ENCODE measurements around the gene ZDHHC14. TPM values are rescaled to one million over a fixed set of nuclear protein-coding genes. Genes with fewer than 3 reads are reported as not detected.
A peak's percentile ranks its signal among the peaks of the same experiment; 100 is the strongest.

The ZDHHC14 gene
- total and polyA plus RNA-seq, 2 experiments from 2014 or later = 7.5 to 10.1 TPM

DNA sequence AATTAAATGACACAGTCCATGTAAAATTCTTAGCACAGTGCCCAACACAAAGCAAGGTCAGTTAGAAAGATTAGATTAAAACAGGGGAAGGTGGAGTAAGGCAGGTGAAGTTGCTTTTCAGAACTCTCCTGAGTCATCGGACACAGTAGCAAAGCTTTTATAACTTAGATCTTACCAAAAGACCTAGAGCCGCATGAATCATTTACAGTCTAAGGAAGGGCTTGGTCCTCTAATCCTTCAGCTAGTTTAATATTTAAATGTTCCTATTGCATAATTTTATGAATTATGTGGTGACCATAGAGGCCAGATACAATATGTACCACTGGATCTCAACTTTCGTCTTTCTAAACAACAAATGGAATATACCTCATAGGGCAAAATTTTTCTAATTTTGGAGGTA lies 240.0 kb downstream of the ZDHHC14 start:
- Histone ChIP-seq H3K9me3 (ENCODE audit: low read depth) (no peaks in the 10 kb centered on the region), H3K4me3 (no peak overlapping the region), H3K4me1 (ENCODE audit: low read depth) (no peaks in the 10 kb centered on the region), H3K36me3 (no peaks in the 10 kb centered on the region), H3K27ac (no peak overlapping the region), H3K27me3 (no peaks in the 10 kb centered on the region)
- TF ChIP-seq, protein P1, sequence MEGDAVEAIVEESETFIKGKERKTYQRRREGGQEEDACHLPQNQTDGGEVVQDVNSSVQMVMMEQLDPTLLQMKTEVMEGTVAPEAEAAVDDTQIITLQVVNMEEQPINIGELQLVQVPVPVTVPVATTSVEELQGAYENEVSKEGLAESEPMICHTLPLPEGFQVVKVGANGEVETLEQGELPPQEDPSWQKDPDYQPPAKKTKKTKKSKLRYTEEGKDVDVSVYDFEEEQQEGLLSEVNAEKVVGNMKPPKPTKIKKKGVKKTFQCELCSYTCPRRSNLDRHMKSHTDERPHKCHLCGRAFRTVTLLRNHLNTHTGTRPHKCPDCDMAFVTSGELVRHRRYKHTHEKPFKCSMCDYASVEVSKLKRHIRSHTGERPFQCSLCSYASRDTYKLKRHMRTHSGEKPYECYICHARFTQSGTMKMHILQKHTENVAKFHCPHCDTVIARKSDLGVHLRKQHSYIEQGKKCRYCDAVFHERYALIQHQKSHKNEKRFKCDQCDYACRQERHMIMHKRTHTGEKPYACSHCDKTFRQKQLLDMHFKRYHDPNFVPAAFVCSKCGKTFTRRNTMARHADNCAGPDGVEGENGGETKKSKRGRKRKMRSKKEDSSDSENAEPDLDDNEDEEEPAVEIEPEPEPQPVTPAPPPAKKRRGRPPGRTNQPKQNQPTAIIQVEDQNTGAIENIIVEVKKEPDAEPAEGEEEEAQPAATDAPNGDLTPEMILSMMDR (IDR thresholded peaks at IDR 0.05; ENCODE audit: low read depth, low read length) = no peak
- no peak for DNase-seq (ENCODE audit: low read depth in 1 of 2, low spot score in 1 of 2)

- H3K4me3 ChIP-seq = no peak overlapping the region
- no peak overlapping the region for H3K27ac ChIP-seq
- no peaks in the 10 kb centered on the region for H3K36me3 ChIP-seq
- TF ChIP-seq, protein P1 (IDR thresholded peaks at IDR 0.05; ENCODE audit: low read depth, low read length) = no peak
- H3K27me3 ChIP-seq = no peaks in the 10 kb centered on the region
- H3K9me3 ChIP-seq (ENCODE audit: low read depth) = no peaks in the 10 kb centered on the region
- H3K4me1 ChIP-seq (ENCODE audit: low read depth) = no peaks in the 10 kb centered on the region
- DNase-seq (ENCODE audit: low read depth in 1 of 2, low spot score in 1 of 2) = no peak
Measured at GRCh38 chr6:157621406-157621805, 240.4 kb downstream of the ZDHHC14 start.

DNA sequence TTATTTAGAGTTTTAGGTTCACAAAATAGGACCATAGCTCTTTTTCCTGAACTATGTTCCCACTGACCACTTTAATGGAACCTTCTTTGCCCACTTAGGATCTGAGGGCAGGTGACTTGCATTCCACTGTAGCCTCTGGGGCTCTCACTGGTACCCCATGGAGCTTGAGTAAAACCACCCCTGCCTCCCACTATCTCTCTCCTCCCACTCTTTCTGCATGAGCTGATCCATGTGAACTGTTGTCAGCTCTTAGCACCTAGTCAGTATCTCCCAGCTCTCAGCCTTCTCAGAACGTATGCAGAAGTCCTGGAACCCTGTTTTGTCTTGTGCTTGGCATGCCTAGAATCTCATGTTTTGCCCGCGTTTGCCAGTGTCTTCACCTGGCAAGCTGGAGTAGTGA lies 241.4 kb downstream of the ZDHHC14 start:
- TF ChIP-seq, protein P1 (IDR thresholded peaks at IDR 0.05; ENCODE audit: low read depth, low read length) = no peak
- no peaks in the 10 kb centered on the region for H3K4me1 ChIP-seq (ENCODE audit: low read depth)
- no peaks in the 10 kb centered on the region for H3K9me3 ChIP-seq (ENCODE audit: low read depth)
- H3K27ac ChIP-seq = no peak overlapping the region
- H3K36me3 ChIP-seq = no peaks in the 10 kb centered on the region
- no peak for DNase-seq (ENCODE audit: low read depth in 1 of 2, low spot score in 1 of 2)
- no peaks in the 10 kb centered on the region for H3K27me3 ChIP-seq
- H3K4me3 ChIP-seq = no peak overlapping the region

DNA sequence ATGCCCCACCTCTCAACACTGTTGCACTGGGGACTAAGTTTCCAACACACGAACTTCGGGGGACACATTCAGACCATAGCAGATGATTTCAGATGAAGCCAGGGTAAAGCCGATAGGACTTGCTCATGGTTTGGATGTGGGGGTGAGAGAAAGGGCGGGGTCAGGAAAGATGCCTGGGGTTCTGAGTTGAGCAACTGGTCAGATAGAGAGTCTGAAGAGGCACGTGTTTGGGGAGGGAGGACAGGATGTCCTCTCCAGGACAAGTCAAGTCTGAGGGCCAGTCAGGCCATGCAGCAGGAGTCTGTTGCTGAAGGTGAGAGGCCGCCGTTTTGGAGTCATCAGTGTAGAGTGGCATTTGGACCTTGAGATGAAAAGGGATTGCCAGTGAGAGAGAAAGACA lies 244.1 kb downstream of the ZDHHC14 start:
- H3K4me1 ChIP-seq (ENCODE audit: low read depth) = no peaks in the 10 kb centered on the region
- no peak overlapping the region for H3K27ac ChIP-seq
- no peaks in the 10 kb centered on the region for H3K27me3 ChIP-seq
- no peaks in the 10 kb centered on the region for H3K9me3 ChIP-seq (ENCODE audit: low read depth)
- H3K36me3 ChIP-seq = no peaks in the 10 kb centered on the region
- no peak for DNase-seq (ENCODE audit: low read depth in 1 of 2, low spot score in 1 of 2)
- H3K4me3 ChIP-seq = no peak overlapping the region
- TF ChIP-seq, protein P1 (IDR thresholded peaks at IDR 0.05; ENCODE audit: low read depth, low read length) = no peak

DNA sequence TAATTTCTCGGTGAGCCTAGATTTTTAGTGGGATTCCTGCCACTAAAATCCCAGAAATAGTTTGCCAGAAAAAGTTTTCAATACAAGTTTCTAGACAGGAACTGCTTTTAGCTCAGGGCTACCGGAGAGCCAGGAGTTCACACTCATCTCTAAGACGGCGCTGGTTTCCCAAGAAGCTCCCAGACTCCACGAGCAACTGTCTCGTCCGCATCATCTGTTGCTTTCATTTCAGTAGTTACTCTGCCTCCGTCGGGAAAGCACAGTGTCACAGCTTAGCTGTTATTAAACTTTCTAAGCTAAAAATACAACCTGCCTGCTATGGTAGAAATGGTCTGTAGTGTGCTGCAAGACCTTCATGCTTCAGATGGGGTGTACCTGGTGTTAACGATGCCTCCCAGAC lies 244.8 kb downstream of the ZDHHC14 start:
- Histone ChIP-seq H3K4me3 (no peak overlapping the region), H3K27ac (no peak overlapping the region), H3K36me3 (no peaks in the 10 kb centered on the region), H3K27me3 (no peaks in the 10 kb centered on the region), H3K9me3 (ENCODE audit: low read depth) (no peaks in the 10 kb centered on the region), H3K4me1 (ENCODE audit: low read depth) (no peaks in the 10 kb centered on the region)
- peak in 1 of 2 donors; percentile 7 for DNase-seq (ENCODE audit: low read depth in 1 of 2, low spot score in 1 of 2)
- TF ChIP-seq, protein P1 (IDR thresholded peaks at IDR 0.05; ENCODE audit: low read depth, low read length) = no peak
